HG03457 (cell line): Measurements from ENCODE around the gene VPS13C.

Experiments
- ATAC-seq: cut with Tn5 transposase; IDR thresholded peaks from one replicate; pipeline ENCODE4 v1.9.1; 2021; ENCODE audit warnings: moderate number of reproducible peaks; ENCODE audit not compliant: unreplicated experiment

Gene VPS13C

DNA sequence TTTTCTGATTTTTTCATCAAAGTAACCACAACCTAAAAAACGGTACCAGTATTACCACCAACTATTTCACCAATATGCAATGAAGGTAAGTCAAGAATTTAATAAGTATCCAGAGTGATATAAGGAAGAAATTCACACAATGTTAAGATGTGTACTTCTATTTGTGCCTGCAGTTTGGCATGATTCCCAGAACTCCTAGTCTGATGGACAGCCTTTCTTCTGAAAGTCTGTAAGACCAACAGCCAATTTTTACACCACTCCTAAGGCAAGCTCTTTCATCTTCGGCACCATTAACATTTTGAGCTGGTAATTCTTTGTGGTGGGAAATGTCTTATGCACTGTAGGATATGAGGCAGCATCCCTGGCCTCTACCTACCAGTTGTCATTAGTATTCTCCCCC is 108.3 kb downstream of the VPS13C start:
- no peak for ATAC-seq

DNA sequence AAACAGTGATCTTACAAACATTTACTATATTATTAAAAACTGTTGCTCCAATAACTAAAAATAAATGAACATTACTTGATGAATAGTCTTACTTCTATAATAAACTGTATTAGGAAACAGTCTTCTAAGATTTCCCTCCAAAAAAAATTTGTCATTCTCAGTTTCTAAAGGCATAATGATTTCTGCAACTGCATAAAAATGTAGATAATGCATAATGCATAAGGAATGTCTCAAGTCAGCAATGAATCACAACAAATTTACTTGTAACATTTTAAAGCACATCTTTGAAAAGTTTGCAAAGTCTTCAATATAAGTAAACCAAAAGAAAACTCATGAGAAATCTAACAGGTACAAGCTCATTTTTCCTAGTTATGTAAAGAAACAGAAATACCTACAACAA is 113.5 kb downstream of the VPS13C start:
- no peak for ATAC-seq

DNA sequence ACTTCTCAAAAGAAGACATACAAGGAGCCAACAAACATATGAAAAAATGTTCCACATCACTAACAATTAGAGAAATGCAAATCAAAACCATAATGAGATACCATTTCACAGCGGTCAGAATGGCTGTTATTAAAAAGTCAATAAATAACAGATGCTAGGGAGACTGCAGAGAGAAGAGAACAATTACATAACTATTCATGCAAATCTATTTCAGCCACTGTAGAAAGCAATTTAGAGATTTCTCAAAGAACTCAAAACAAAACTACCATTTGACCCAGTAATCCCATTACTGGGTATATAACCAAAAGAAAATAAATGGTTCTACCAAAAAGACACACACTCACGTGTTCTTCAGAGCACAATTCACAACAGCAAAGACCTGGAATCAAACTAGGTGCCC is 116.3 kb downstream of the VPS13C start:
- no peak for ATAC-seq

DNA sequence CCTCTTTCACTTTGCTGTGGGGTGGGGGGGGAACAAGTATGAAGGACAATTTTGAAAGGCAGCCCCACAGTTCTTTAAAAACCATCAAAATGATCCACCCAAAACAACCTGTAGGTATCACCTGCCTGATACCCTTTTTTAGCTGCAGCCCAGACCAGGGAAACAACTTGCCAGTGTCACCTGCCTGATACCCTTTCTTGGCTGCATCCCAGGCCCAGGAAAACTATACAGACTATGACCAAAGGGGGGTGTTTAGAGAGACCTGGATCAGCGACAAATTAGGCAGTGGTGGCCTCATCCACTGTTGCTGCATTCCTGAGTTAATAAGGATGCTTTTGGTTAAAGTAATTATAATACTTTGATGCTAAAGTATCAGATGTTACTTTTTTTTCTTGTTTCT is 122.0 kb downstream of the VPS13C start:
- no peak for ATAC-seq

DNA sequence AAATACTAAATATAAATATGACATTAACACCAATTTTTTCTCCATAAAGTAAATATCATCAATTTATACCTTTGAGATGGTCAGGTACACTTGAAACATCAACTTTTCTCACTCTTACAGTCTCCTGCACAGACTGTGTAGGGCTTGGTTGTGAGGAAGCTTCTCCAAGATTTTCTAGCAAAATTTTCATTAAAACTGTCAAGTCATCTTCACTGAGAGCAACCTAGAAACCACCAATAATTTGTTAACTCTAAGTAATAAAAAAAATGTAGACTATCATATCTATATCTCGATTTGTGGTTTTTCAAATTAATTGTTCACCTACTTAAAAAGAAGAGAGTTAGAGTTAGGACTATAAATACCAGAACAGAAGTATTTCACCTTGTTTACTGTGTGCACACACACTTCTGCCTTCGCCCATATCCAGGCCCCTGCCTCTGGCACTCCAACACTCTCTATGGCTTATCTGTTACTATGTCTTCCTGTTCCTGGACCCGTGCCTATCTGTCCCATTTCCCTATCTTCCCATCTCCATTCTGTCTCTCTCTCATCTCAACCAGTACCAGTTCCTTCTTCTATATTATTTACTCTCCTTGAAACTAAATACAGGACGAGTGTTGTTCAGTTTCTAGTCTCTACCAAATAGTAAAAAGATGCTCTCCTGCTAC is 123.6 kb downstream of the VPS13C start:
- no peak for ATAC-seq

DNA sequence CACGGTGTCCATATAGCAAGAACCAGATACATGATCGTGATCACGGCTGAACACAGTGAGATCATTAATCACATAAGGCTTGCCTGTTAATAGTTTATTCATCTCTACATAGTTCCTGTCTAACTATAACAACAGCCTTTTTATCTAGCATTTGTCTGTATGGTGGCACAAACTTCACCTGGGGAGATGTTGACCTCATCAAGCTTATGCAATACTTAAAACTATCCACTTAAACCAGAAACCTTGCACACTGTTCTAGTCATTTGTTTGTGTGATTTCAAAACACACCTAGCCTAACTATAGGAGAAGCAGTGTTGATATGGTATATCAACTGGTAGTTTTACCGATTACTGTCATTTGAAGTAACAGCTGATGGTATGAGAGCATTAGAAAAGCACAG is 124.8 kb downstream of the VPS13C start:
- ATAC-seq, result no peak

DNA sequence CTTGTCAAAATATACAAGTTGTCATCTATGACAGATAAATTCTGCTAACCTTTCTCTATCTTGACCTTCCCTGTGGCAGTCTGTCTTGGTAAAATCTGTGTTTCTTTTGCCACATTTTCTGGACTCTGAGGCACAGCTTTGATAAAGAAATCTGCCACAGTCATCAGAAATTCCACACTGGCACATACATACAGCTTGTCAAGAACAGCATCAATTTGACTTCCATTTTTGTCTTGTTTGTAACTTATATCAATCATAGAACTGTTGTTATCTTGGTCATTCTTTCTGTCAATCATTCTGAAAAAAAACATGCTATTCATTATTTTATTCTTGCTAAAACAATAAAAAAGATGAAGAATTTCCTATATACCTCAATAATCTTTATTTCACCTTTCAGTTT is 130.8 kb downstream of the VPS13C start:
- no peak for ATAC-seq

DNA sequence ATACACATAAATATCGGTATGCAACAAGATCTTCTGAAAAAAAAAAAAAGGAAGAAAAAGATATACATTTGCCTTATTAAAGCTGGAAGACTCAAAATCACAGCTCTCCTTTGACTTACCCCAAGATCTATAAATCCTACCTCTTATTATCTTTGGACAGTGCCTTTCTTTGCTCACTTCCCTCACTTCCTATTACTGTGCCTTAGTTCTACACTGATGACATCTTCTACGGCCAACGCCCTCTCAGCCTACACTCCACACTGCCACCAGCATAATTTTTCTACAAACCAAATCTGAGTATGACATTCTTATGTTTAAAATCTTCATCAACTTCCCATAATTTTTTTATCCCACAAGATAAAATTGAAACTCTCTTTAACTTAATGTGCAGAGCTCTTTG is 137.1 kb downstream of the VPS13C start:
- ATAC-seq, result no peak

DNA sequence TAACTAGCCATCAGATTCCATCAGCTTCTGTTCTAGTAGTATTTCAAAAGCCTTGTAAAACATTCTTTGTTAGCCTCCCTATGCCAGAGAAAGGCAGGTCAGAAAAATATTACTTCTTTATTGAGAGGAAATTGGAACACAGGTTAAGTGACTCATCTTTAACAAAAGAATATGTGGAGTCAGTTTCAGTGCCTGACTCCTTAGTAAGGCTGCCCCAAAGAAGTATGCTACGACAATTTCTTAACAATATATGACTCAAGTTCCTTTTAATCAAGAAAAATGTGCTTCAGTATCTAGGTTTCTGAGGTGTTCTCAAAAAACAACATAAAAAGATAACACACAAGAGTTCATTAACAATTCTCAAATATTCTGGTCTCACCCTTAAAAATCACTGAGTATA is 139.2 kb downstream of the VPS13C start:
- no peak for ATAC-seq

DNA sequence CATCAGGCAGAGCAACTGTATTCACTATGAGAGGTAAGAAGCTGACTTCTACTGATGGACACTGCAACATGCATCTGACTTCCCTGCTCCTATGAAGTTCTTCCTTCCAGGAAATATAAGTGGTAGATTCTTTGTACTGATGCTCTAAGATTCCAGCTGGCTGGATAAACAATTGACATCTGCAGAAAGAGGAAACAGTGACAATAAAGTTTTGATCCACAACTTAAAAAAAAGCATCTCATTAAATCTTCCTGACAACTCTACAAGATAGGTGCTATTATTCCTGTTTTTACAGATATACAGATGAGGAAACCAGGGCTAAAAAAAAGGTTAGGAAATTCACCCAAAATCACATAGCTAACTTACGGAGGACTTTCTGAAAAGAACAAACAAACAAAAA is 142.8 kb downstream of the VPS13C start:
- ATAC-seq, result no peak

DNA sequence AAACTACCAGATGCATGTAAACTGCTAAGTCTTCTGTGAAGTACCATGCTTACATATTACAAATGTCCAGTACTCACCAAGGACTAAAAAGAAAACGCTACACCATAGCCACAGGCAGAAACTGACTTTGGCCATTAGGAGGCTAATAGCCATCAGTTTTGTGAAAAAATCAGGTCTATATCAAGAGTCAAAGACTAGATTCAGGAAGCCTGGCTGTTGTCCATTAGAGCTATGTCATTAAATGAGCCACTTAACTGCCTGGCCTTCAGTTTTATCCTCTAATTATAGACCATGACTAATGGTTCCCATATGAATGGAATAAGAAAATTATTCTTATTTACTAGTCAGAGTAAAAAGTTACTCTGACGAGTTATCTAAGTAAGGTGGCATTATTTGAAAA is 144.1 kb downstream of the VPS13C start:
- no peak for ATAC-seq

DNA sequence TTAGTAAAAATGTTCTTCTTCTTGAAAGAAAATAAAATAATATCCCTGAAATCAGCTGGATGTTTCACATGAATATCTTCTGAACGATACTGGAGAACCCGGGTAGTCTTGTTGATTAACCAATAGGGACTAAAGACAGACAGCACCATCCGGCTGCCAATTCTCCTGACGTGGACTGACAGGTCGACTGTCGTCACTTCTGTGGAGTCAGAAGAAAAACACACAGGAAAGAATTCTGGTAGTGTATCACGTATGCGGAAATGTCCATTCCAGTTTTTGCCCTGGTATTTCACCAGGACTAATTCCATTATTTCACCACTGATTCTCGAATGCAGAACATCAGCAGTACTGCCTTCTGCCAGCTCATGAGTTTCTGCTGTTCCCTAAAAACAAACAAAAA is 144.6 kb downstream of the VPS13C start:
- ATAC-seq, result no peak

DNA sequence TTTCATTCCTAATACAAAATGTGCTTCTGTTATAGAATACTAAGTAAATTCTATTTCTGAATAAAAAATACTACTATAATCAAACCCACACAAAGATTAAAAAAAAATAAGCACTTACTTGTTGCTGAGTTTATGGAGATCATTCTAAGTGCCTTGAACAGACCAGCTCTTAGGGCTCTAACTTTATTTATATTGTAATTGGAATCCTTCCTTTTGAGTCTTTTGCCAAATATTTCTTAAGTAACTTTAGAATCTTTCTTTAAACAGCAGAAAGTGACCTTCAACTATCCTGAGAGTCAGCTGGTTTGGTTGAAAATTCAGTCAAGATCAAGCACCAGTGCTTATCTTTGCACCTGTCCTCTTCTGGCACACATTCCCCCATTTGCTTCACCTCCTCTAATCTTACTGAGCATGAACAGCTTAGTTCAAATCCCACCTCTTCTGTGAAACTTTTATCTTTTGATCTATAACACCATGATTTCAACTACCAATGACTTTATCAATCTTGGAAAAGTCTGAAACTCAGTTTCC is 149.3 kb downstream of the VPS13C start:
- no peak for ATAC-seq

DNA sequence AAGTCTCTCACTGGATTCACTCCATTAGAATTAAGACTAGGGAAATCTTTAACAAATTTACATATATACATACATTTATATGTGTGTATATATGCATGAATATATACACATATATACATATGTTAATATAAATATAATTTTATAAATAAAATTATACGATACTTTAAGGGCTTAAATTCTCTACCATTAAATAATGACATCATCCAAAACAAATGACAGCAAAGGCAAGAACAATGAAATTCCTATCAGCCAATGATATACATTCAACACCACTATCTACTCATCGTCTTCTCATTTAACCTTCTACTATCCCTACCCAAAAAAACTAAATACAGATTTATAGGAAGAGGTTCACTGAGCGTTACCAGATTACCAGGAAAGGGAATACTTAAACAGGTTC is 152.0 kb downstream of the VPS13C start:
- no peak for ATAC-seq

DNA sequence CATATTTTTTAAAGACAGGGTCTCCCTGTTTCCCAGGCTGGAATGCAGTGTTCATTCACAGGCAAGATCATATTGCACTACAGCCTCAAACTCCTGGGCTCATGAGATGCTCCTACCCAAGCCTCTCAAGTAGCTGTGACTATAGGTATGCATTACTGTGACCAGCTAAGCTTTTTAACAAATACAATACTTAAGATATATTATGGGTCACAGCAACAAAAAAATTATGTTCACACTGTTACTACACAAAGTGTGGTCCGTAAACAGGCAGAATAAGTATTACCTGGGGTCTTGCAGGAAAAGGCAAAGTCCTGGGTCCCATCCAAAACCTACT is 152.5 kb downstream of the VPS13C start:
- ATAC-seq, result no peak

DNA sequence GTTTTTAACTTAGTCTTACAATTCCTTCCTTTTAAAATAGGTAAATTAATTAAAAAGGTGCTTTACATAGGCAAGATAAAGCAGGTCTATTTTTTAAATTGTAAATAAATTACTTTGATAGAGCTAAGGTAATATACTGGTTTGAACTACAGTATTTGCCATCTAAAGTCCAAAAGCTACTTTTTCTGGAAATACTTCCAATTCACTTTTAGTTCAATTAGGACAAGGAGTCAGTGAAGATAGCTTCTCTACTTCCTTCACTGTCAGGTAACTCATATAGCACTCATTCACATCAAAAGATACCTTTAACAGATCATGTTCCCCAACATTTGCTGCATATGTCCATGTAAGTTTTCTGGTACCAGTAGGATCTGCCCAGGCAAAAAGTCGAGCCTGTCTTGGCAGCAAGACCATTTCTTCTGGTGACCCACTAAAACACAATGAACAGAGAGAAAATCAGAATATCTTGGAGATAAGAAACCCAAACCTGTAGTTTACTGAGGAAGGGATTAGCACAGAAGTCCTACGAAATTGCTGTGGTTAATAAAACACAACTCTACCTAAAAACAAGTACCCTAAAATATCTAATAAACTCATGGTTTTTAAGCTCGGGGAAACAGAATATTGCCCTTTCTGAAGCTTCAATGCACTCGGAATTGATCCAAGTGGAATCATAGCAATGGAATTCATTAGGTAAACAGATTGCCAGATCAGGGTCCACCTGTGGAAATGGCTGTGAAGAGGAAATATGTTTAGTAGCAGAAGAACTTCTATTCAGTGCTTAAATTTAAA is 153.1 kb downstream of the VPS13C start:
- ATAC-seq, result no peak

DNA sequence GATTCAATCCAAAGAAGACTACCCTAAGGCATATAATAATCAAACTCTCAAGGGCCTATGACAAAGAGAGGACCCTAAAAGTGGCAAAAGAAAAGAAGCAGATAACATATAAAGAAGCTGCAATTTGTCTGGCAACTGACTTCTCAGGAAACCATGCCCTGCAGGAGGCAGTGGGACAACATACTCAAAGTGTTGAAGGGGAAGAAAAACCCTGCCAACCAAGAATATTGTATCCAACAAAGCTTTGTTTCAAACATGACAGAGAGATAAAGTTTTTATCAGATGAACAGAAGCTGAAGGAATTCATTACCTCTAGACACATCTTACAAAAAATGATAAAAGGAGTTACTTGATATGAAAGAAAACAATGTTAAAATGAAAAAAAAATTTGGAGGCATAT is 167.1 kb downstream of the VPS13C start:
- no peak for ATAC-seq

DNA sequence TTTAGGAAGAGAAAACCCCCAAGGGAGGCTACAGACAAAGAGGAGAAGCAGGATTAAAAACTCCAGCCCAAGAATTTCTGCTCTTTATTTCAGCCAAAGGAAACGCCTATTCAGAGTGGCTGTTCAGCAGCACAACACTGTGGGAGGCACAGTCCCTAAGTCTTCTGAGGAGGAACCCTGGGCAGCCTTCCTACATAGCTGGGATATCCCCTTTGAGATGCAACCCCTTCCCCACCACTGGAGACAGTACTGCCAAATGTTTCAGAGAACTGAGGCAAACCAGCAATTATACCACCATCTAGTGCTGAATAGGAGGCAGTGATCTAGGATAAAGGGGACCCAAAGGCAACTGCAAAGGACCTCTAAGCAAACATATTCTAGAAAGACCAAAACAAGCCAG is 168.1 kb downstream of the VPS13C start:
- ATAC-seq, result no peak

DNA sequence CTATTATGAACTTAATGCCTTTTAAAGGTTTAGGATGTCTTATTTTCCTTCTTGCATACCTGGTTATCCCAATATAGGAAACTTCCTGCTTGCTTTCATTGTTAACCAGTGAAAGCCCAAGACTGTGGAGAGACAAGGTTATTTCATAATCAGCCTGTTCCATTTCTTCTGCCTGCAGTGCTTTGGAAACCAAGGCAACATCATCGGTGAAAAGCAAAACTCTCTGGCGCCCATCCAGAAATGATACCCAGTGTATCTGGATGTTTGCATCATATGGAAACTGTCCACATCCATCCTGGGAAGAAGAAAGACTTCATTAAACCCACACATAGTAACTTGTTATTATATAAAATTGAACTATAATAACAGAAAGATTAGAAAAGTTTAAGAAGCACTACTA is 170.1 kb downstream of the VPS13C start:
- no peak for ATAC-seq

DNA sequence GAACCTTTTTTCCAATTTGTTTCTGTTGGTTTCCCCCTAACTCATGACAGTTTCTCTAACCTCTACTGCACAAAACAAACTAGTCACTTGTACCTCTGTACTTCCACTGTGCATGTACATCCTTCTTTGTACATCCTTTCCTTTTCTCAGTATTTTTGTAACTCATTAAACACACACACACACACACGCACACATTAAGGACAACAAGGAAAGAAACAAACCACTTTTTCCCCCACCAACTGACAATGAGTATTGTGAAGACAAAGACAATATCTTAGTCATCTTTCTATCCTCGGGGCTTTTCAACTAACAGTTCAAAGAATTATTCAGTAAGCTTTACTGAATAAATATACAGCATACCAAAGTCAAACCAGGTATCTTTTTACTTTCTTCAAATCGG is 170.5 kb downstream of the VPS13C start:
- no peak for ATAC-seq

DNA sequence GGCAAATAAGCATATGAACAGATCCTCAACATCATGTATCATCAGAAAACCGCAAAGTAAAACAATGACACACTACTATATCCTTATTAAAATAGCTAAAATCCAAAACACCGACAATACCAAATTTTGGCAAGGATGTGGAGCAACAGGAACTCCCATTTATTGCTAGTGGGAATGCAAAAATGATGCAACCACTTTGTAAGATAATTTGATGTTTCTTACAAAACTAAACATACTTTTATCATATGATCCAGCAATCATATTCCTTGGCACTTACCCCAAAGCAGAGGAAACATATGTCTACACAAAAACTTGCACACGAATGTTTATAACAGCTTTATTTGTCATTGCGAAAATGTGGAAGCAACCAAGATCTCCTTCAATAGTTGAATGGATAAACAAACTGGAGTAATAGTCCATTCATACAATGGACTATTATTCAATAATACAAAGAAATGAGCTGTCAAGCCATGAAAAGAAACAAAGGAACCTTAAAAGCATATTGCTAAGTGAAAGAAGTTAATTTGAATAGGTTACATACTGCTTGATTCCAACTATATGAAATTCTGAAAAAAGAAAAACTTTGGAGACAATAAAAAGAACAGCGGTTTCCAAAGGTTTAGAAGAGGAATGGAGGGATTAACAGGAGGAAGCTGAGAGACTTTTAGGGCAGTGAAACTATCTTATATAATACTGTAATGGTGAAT is 172.0 kb downstream of the VPS13C start:
- ATAC-seq, result no peak

DNA sequence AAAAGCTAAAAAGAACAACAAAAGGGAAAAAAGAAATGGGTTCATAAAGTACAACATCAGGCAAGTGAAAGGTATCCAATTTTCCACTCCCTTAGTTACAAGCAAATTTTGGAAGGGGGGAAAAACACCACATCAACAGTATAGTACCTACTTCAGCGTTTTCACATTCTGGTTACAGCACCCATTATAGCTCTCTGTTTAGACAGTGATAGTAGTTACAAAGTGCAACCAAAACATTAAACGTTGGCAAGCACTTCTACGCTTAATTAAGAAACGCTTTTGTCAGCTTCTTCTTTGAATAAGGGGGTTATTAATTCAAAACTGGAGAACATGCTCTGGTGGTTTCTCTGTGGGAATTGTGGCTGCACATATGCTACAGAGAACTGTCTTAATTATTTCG is 180.2 kb downstream of the VPS13C start:
- ATAC-seq, result no peak
